Pulmonary artery endothelial cell (primary cell): Measurements from ENCODE around the gene RPS8. TPM values are rescaled to one million over a fixed set of nuclear protein-coding genes. Genes with fewer than 3 reads are reported as not detected.
"Not testable (repeated sequence)": the region's sequence is repeated elsewhere in the genome, so short reads cannot be mapped to it uniquely, and the experiment has no call there.

ENCODE experiments used
- DNase-seq: peaks from one replicate; pipeline ENCODE4 v3.0.0-alpha.2; 2011; ENCODE audit warnings: low read depth, low spot score
- total RNA-seq: library from RNA; depleted of rRNA; stranded (reverse); fragments of >200 nt; gene quantifications from 2 replicates; pipeline ENCODE4 v1.2.3, GENCODE V29; 2014

RPS8 gene
- total RNA-seq, 1 donor from 2014 or later, result 1,806 TPM

- DNase-seq, result no peak
Measured at GRCh38 chr1:44819196-44819607, 43.9 kb downstream of the RPS8 start.

GRCh38 chr1:44819608-44820327, 44.4 kb downstream of the RPS8 start:
- DNase-seq, result peak; percentile 53

- no peak for DNase-seq
Measured at GRCh38 chr1:44820328-44821239, 45.2 kb downstream of the RPS8 start.

GRCh38 chr1:44821240-44821715, 45.9 kb downstream of the RPS8 start:
- no peak for DNase-seq

GRCh38 chr1:44822131-44822701, 46.9 kb downstream of the RPS8 start:
- DNase-seq, result no peak

GRCh38 chr1:44822981-44823451, 47.7 kb downstream of the RPS8 start:
- no peak for DNase-seq

- not testable (repeated sequence) for DNase-seq
Measured at GRCh38 chr1:44824392-44824791, 49.1 kb downstream of the RPS8 start.

- DNase-seq, result no peak
Measured at GRCh38 chr1:44826375-44827196, 51.2 kb downstream of the RPS8 start.

GRCh38 chr1:44827197-44828002, 52.1 kb downstream of the RPS8 start:
- no peak for DNase-seq

GRCh38 chr1:44828003-44828651, 52.8 kb downstream of the RPS8 start:
- DNase-seq, result no peak

Other genes starting within 250 kb of the RPS8 start
- gene TMEM53, start 101.1 kb upstream of the RPS8 start, total RNA-seq, result 1.5 and 2.1 TPM in 2 replicates
- not detected in 2 replicates for gene ARMH1, start 100.8 kb upstream of the RPS8 start, total RNA-seq
- gene RNU5D-1, start 44.4 kb upstream of the RPS8 start, total RNA-seq, result not detected in 2 replicates
- gene KIF2C, start 35.7 kb upstream of the RPS8 start, total RNA-seq, result 26.0 and 38.3 TPM in 2 replicates
- gene BEST4, start 12.6 kb downstream of the RPS8 start, total RNA-seq, result under 0.01 TPM in 1 of 2 replicates, not detected in the other
- gene PLK3, start 24.8 kb downstream of the RPS8 start, total RNA-seq, result 22.4 and 29.1 TPM in 2 replicates
- 0.20 and 0.28 TPM in 2 replicates for gene DYNLT4, start 31.8 kb downstream of the RPS8 start, total RNA-seq
- 6.6 and 6.8 TPM in 2 replicates for gene BTBD19, start 33.0 kb downstream of the RPS8 start, total RNA-seq
- 0.04 and 0.07 TPM in 2 replicates for gene PTCH2, start 67.7 kb downstream of the RPS8 start, total RNA-seq
- 34.0 and 46.9 TPM in 2 replicates for gene EIF2B3, start 211.1 kb downstream of the RPS8 start, total RNA-seq
- 24.3 and 32.4 TPM in 2 replicates for gene HECTD3, start 235.8 kb downstream of the RPS8 start, total RNA-seq
- 265 and 302 TPM in 2 replicates for gene UROD, start 236.7 kb downstream of the RPS8 start, total RNA-seq